HepG2 (cell line): ENCODE measurements around the gene DMBT1. TPM values are rescaled to one million over a fixed set of nuclear protein-coding genes. Genes with fewer than 3 reads are reported as not detected.
A peak's percentile ranks its signal among the peaks of the same experiment; 100 is the strongest.

Experiments used
- ATAC-seq: fragments of 200-7000 bp; cut with Tn5 transposase; 3 replicates; pipeline ENCODE4 v1.9.1; 2020; ENCODE audit warnings: mild to moderate bottlenecking, moderate library complexity
- BruUV-seq: library from RNA; stranded (reverse); fragments of 400-500 nt; replicated peaks from 2 replicates; lab custom pipeline; 2021; lab: Mats Ljungman, UMichigan
- CTCF ChIA-PET: fragments of 300-600 bp; formaldehyde crosslinking; extraction: SDS; loops from one replicate; lab custom pipeline; 2021; ENCODE audit warnings: low total read pairs, inconsistent platforms, low intra/inter-chr PET ratio; lab: Yijun Ruan, JAX
- POLR2A ChIA-PET: fragments of 350-600 bp; sonication (Branson Sonifier 250); formaldehyde crosslinking; loops from one replicate; lab custom pipeline; 2020; ENCODE audit warnings: antibody characterized with exemption, inconsistent platforms; lab: Yijun Ruan, JAX
- DNase-seq: peaks from one replicate; pipeline ENCODE4 v3.0.0-alpha.2; 2015; ENCODE audit warnings: low spot score
- FAIRE-seq: peaks from 3 replicates; lab custom pipeline; 2011; peaks lifted over from hg19 to GRCh38; lab: Jason Lieb, UNC
- H2AFZ ChIP-seq: one replicate; pipeline ENCODE4 v1.6.1; 2011; ENCODE audit warnings: low read length, inconsistent platforms
- H3K27ac ChIP-seq: fragments of 300-600 bp; 3 replicates; pipeline ENCODE4 v1.8.0; 2011; ENCODE audit warnings: mixed run types, mild to moderate bottlenecking, mixed read lengths, low read length, inconsistent platforms; ENCODE audit not compliant: insufficient read depth; ENCODE audit errors: extremely low read length
- H3K27me3 ChIP-seq, 2 experiments: fragments of 200-600 bp in 1 of 2; 2 replicates in 1 of 2; 3 replicates in 1 of 2; pipeline versions ENCODE4 v1.6.0 to v1.8.0; 2011; ENCODE audit warnings: low read length in 2 of 2, mild to moderate bottlenecking in 2 of 2, moderate library complexity in 2 of 2, inconsistent platforms in 1 of 2; ENCODE audit not compliant: insufficient read depth in 2 of 2, control insufficient read depth in 1 of 2
- H3K36me3 ChIP-seq, 2 experiments: fragments of 200-600 bp in 1 of 2; replicated peaks in 1 of 2; 2 replicates in 1 of 2; 3 replicates in 1 of 2; pipeline versions ENCODE4 v1.5.1 to v1.8.0; 2011; ENCODE audit warnings: low read length in 2 of 2, inconsistent platforms in 1 of 2; ENCODE audit not compliant: insufficient read depth in 2 of 2, control insufficient read depth in 1 of 2
- H3K4me1 ChIP-seq: 2 replicates; pipeline ENCODE4 v1.5.1; 2012; ENCODE audit warnings: low read length, inconsistent platforms; ENCODE audit not compliant: insufficient read depth
- H3K4me2 ChIP-seq: 2 replicates; pipeline ENCODE4 v1.6.0; 2011; ENCODE audit warnings: low read depth, low read length, inconsistent platforms
- H3K4me3 ChIP-seq, 3 experiments: fragments of 200-600 bp in 1 of 3; sonication (generic), shearing (Covaris generic) in 1 of 3; replicated peaks in 1 of 3; 2 replicates each; pipeline ENCODE4 v1.5.1; 2011 to 2016; ENCODE audit warnings: low read length in 3 of 3, inconsistent platforms in 2 of 3, low read depth in 2 of 3, mild to moderate bottlenecking in 2 of 3, control low read depth in 1 of 3, mixed read lengths in 1 of 3; ENCODE audit not compliant: insufficient read depth in 1 of 3
- H3K79me2 ChIP-seq: one replicate; pipeline ENCODE4 v1.6.1; 2011; ENCODE audit warnings: low read length, inconsistent platforms; ENCODE audit not compliant: insufficient read depth
- H3K9ac ChIP-seq: 2 replicates; pipeline ENCODE4 v1.6.0; 2011; ENCODE audit warnings: mild to moderate bottlenecking, low read depth, low read length, inconsistent platforms; ENCODE audit not compliant: insufficient read depth
- H3K9me3 ChIP-seq: 2 replicates; pipeline ENCODE4 v1.5.1; 2012; ENCODE audit warnings: mild to moderate bottlenecking, low read length
- H4K20me1 ChIP-seq: 2 replicates; pipeline ENCODE4 v1.6.0; 2011; ENCODE audit warnings: inconsistent platforms, mild to moderate bottlenecking, low read length, moderate library complexity; ENCODE audit not compliant: insufficient read depth
- AHR ChIP-seq: IDR thresholded peaks from 2 replicates; pipeline ENCODE4 v1.6.1; 2018; ENCODE audit warnings: missing genetic modification reagents, missing compliant biosample characterization
- ERF ChIP-seq: IDR thresholded peaks from 2 replicates; pipeline ENCODE4 v1.6.1; 2018; ENCODE audit warnings: missing biosample characterization, missing genetic modification reagents
- EZH2 ChIP-seq: conservative IDR thresholded peaks from 2 replicates; pipeline ENCODE4 v1.6.1; 2012; ENCODE audit warnings: mild to moderate bottlenecking, low read depth, low read length, moderate library complexity
- HHEX ChIP-seq: IDR thresholded peaks from 2 replicates; pipeline ENCODE4 v1.6.1; 2016; ENCODE audit warnings: control low read depth
- LCORL ChIP-seq, 2 experiments: fragments of 450-650 bp in 1 of 2; sonication (generic) in 1 of 2; formaldehyde crosslinking in 1 of 2; IDR thresholded peaks; 2 replicates each; pipeline versions ENCODE4 v1.5.0 to v1.6.1; 2017 to 2020; ENCODE audit warnings: antibody characterized with exemption in 1 of 2, missing genetic modification reagents in 1 of 2
- MAFK ChIP-seq, 2 experiments: IDR thresholded peaks in 1 of 2; conservative IDR thresholded peaks in 1 of 2; 2 replicates each; pipeline ENCODE4 v1.6.1; 2011; ENCODE audit warnings: improper control_type of control experiment in 2 of 2, low read length in 2 of 2
- SIN3A ChIP-seq: IDR thresholded peaks from 2 replicates; pipeline ENCODE4 v1.6.1; 2011; ENCODE audit warnings: low read depth, mild to moderate bottlenecking, control low read depth, low read length, borderline replicate concordance
- SMC3 ChIP-seq: IDR thresholded peaks from 2 replicates; pipeline ENCODE4 v1.6.1; 2011; ENCODE audit warnings: low read length, improper control_type of control experiment
- ZNF317 ChIP-seq: sonication (generic); formaldehyde crosslinking; IDR thresholded peaks from 2 replicates; pipeline ENCODE4 v1.5.0; 2020; ENCODE audit warnings: mild to moderate bottlenecking, missing genetic modification reagents
- ZNF577 ChIP-seq: sonication (generic); formaldehyde crosslinking; IDR thresholded peaks from 2 replicates; pipeline ENCODE4 v1.4.0; 2020; ENCODE audit warnings: mild to moderate bottlenecking, low read depth, missing genetic modification reagents, borderline replicate concordance
- WGBS: methylation state at CpG from one replicate; pipeline ENCODE4 v1.1.6; 2017; ENCODE audit warnings: low lambda C conversion rate; 5-methylcytosine and 5-hydroxymethylcytosine counted together
- in situ Hi-C: cut with HindIII; loops from 2 replicates; pipeline ENCODE4 v1.10.0; 2017; ENCODE audit warnings: low pct_unique_long_range_greater_than_20kb; ENCODE audit not compliant: extremely low pct_ligation_motif_present
- intact Hi-C: fragments of 100-400 bp; cut with micrococcal nuclease; formaldehyde crosslinking; loops from one replicate; pipeline ENCODE4 v1.10.0; 2022; ENCODE audit not compliant: unreplicated experiment
- polyA plus RNA-seq, 8 experiments: library from polyadenylated mRNA; depleted of rRNA in 3 of 8; stranded (reverse) in 7 of 8; unstranded in 1 of 8; fragments of >200 nt; fragmentation: Illumina TruSeq in 4 of 8; extraction: Trizol in 4 of 8; gene quantifications; 2 replicates each; pipeline versions ENCODE4 v1.2.1 to v1.2.3, GENCODE V29; 2011 to 2016; ENCODE audit warnings: low read depth in 4 of 8, missing spikeins in 1 of 8, mixed read lengths in 1 of 8; ENCODE audit not compliant: insufficient read depth in 1 of 8
- total RNA-seq, 5 experiments: library from RNA; depleted of rRNA; stranded (reverse); fragments of >200 nt; fragmentation: Illumina TruSeq; extraction: Trizol; gene quantifications; 2 replicates each; pipeline ENCODE4 v1.2.3, GENCODE V29; 2016; ENCODE audit warnings: low read depth in 1 of 5

DMBT1 gene
- total and polyA plus RNA-seq, 2 of the 13 experiments (the other 11 are each of a cell fraction or from before 2014, with no cell fraction given): not detected

GRCh38 chr10:122588381-122588780, 27.8 kb downstream of the DMBT1 start:
- CTCF ChIA-PET: no interaction called here
- POLR2A ChIA-PET: no interaction called here
- TF ChIP-seq LCORL (IDR thresholded peaks at IDR 0.05): 0 out of 2 replicates have a peak, but pooled peaks have one; percentile 31
- no peak for TF ChIP-seq LCORL (CRISPR knock-in tag; IDR thresholded peaks at IDR 0.05)
- TF ChIP-seq ERF (CRISPR knock-in tag): no peak
- no peak for FAIRE-seq
- Histone ChIP-seq H3K9me3 (no peaks in the 10 kb centered on the region), H3K79me2 (no peaks in the 10 kb centered on the region), H3K27me3 (peaks cover 0 to 12% of the 10 kb centered on the region in 2 experiments; a peak in 2 of 5 replicates), H2AFZ (no peak overlapping the region), H3K4me1 (no peaks in the 10 kb centered on the region), H3K36me3 (no peaks in the 10 kb centered on the region), H3K4me2 (no peak overlapping the region), H3K27ac (no peak overlapping the region), H3K9ac (no peak overlapping the region), H4K20me1 (no peaks in the 10 kb centered on the region), H3K4me3 (no peak overlapping the region)
- no peak for ATAC-seq
- no TSS peak for BruUV-seq
- in situ Hi-C loops: no loop called here
- no peak for DNase-seq
- intact Hi-C loops: no loop called here
- WGBS: 0% methylated on average over 2 of the region's 3 CpGs

GRCh38 chr10:122590153-122590552, 29.6 kb downstream of the DMBT1 start:
- H3K4me3 ChIP-seq: no peak overlapping the region
- intact Hi-C loops: no loop called here
- peaks cover 0 to 12% of the 10 kb centered on the region in 2 experiments; a peak in 2 of 5 replicates for H3K27me3 ChIP-seq
- TF ChIP-seq ZNF577 (CRISPR knock-in tag) (no peak), SMC3 (no peak), AHR (CRISPR knock-in tag) (no peak), EZH2 (no peak), ZNF317 (CRISPR knock-in tag) (no peak), MAFK (conservative IDR thresholded peaks at IDR 0.05 in 1 of 2, IDR thresholded peaks at IDR 0.05 in 1 of 2; ENCODE audit: low read length in 2 of 2) (peak in 1 of 2 experiments; percentile 7; a peak in 1 of 4 replicates), SIN3A (no peak), HHEX (no peak)
- H3K9ac ChIP-seq: no peak overlapping the region
- H4K20me1 ChIP-seq: no peaks in the 10 kb centered on the region
- ATAC-seq (no peak), FAIRE-seq (no peak), DNase-seq (no peak)
- H3K79me2 ChIP-seq: no peaks in the 10 kb centered on the region
- no TSS peak for BruUV-seq
- no peaks in the 10 kb centered on the region for H3K9me3 ChIP-seq
- H3K36me3 ChIP-seq: no peaks in the 10 kb centered on the region
- POLR2A ChIA-PET: no interaction called here
- H3K4me2 ChIP-seq: no peak overlapping the region
- CTCF ChIA-PET: no interaction called here
- in situ Hi-C loops: no loop called here
- H3K27ac ChIP-seq: no peak overlapping the region
- no peaks in the 10 kb centered on the region for H3K4me1 ChIP-seq
- no peak overlapping the region for H2AFZ ChIP-seq
- WGBS: no CpG with 5 or more reads among the region's 3 CpGs
